ENCODE measurements around the gene SLC7A9.
"Not testable (repeated sequence)": the region's sequence is repeated elsewhere in the genome, so short reads cannot be mapped to it uniquely, and the experiment has no call there.

SLC7A9 gene

GRCh38 chr19:32869369-32869965 lies at the start of gene SLC7A9:
Gene SLC7A9 (minus strand): TSS chr19:32869767. CDS start chr19:32868534, 1,233 bp downstream.
- no peak for DNase-seq

GRCh38 chr19:32919365-32919764 lies 49.8 kb upstream of the SLC7A9 start:
- DNase-seq: no peak

GRCh38 chr19:32917616-32917996 lies 48.0 kb upstream of the SLC7A9 start:
- DNase-seq: no peak

GRCh38 chr19:32916969-32917615 lies 47.5 kb upstream of the SLC7A9 start:
- no peak for DNase-seq

GRCh38 chr19:32914879-32915660 lies 45.5 kb upstream of the SLC7A9 start:
- no peak for DNase-seq

GRCh38 chr19:32911467-32911866 lies 41.9 kb upstream of the SLC7A9 start:
- no peak for DNase-seq

GRCh38 chr19:32910874-32911273 lies 41.3 kb upstream of the SLC7A9 start:
- no peak for DNase-seq

- DNase-seq: no peak
Measured at GRCh38 chr19:32910094-32910493, 40.5 kb upstream of the SLC7A9 start.

GRCh38 chr19:32909257-32909656 lies 39.7 kb upstream of the SLC7A9 start:
- DNase-seq: no peak

- DNase-seq: no peak
Measured at GRCh38 chr19:32908641-32909190, 39.1 kb upstream of the SLC7A9 start.

GRCh38 chr19:32902448-32902847 lies 32.9 kb upstream of the SLC7A9 start:
- DNase-seq: no peak

GRCh38 chr19:32901504-32902161 lies 32.1 kb upstream of the SLC7A9 start:
- DNase-seq: no peak

GRCh38 chr19:32896516-32897214 lies 27.1 kb upstream of the SLC7A9 start:
- no peak for DNase-seq

GRCh38 chr19:32895384-32895783 lies 25.8 kb upstream of the SLC7A9 start:
- DNase-seq: no peak

GRCh38 chr19:32891609-32892008 lies 22.0 kb upstream of the SLC7A9 start:
- DNase-seq: no peak

GRCh38 chr19:32890841-32891240 lies 21.3 kb upstream of the SLC7A9 start:
- DNase-seq: no peak

- DNase-seq: no peak
Measured at GRCh38 chr19:32890326-32890725, 20.8 kb upstream of the SLC7A9 start.

GRCh38 chr19:32889137-32889934 lies 19.8 kb upstream of the SLC7A9 start:
- DNase-seq: no peak

GRCh38 chr19:32887572-32888215 lies 18.1 kb upstream of the SLC7A9 start:
- no peak for DNase-seq

GRCh38 chr19:32886241-32886640 lies 16.7 kb upstream of the SLC7A9 start:
- DNase-seq: no peak

- DNase-seq: not testable (repeated sequence)
Measured at GRCh38 chr19:32885255-32885654, 15.7 kb upstream of the SLC7A9 start.
